K562 (cell line): ENCODE measurements around the gene OCIAD2. TPM values are rescaled to one million over a fixed set of nuclear protein-coding genes. Genes with fewer than 3 reads are reported as not detected.

ENCODE experiments used
- EP300 ChIP-seq: IDR thresholded peaks from 2 replicates; pipeline ENCODE4 v1.6.1; 2012; ENCODE audit warnings: low read length, improper control_type of control experiment
- GABPB1 ChIP-seq: sonication (generic); formaldehyde crosslinking; IDR thresholded peaks from 2 replicates; pipeline ENCODE4 v1.8.0; 2022; ENCODE audit warnings: mild to moderate bottlenecking, missing genetic modification reagents
- HDGF ChIP-seq: fragments of 450-650 bp; IDR thresholded peaks from 2 replicates; pipeline ENCODE4 v1.6.1; 2016
- HNRNPLL ChIP-seq: fragments of 200-400 bp; formaldehyde crosslinking; IDR thresholded peaks from 2 replicates; pipeline ENCODE4 v1.6.1; 2017; ENCODE audit warnings: low read length, low read depth, mild to moderate bottlenecking; ENCODE audit not compliant: poor library complexity, severe bottlenecking
- KDM1A ChIP-seq, 2 experiments: fragments of 450-650 bp; IDR thresholded peaks; 2 replicates each; pipeline ENCODE4 v1.6.1; 2016; ENCODE audit warnings: mild to moderate bottlenecking in 2 of 2
- POLR2G ChIP-seq: fragments of 200-400 bp; formaldehyde crosslinking; IDR thresholded peaks from 2 replicates; pipeline ENCODE4 v1.6.1; 2017; ENCODE audit warnings: low read depth, mild to moderate bottlenecking, antibody characterized with exemption, low read length, moderate library complexity
- POLR2H ChIP-seq: IDR thresholded peaks from 2 replicates; pipeline ENCODE4 v1.6.1; 2016; ENCODE audit warnings: missing genetic modification characterization, low read depth, mild to moderate bottlenecking, control low read depth, missing compliant biosample characterization, moderate library complexity
- PTRF ChIP-seq: fragments of 450-650 bp; IDR thresholded peaks from 2 replicates; pipeline ENCODE4 v1.6.1; 2016; ENCODE audit warnings: mild to moderate bottlenecking, missing genetic modification characterization, missing compliant biosample characterization
- RCOR1 ChIP-seq, 2 experiments: IDR thresholded peaks; 2 replicates each; pipeline ENCODE4 v1.6.1; 2012; ENCODE audit warnings: low read depth in 2 of 2, low read length in 2 of 2, borderline replicate concordance in 1 of 2, improper control_type of control experiment in 1 of 2
- SNRNP70 ChIP-seq: fragments of 200-400 bp; formaldehyde crosslinking; optimal IDR thresholded peaks from 2 replicates; pipeline ENCODE3; 2017; ENCODE audit warnings: low read depth, low read length
- TBL1XR1 ChIP-seq, 2 experiments: IDR thresholded peaks; 2 replicates each; pipeline ENCODE4 v1.6.1; 2012; ENCODE audit warnings: improper control_type of control experiment in 2 of 2, low read length in 2 of 2, mild to moderate bottlenecking in 1 of 2
- TEAD4 ChIP-seq, 2 experiments: sonication (generic) in 1 of 2; formaldehyde crosslinking in 1 of 2; IDR thresholded peaks; 2 replicates each; pipeline versions ENCODE4 v1.6.1 to v1.8.0; 2012 to 2022; ENCODE audit warnings: borderline replicate concordance in 1 of 2, inconsistent platforms in 1 of 2, low read length in 1 of 2, mild to moderate bottlenecking in 1 of 2, missing genetic modification reagents in 1 of 2
- YY1 ChIP-seq, 3 experiments: IDR thresholded peaks; 2 replicates each; pipeline ENCODE4 v1.6.1; 2011; ENCODE audit warnings: low read length in 2 of 3, mild to moderate bottlenecking in 2 of 3, moderate library complexity in 2 of 3, borderline replicate concordance in 1 of 3, control low read depth in 1 of 3, low read depth in 1 of 3; ENCODE audit not compliant: insufficient read depth in 3 of 3, insufficient replicate concordance in 2 of 3, control insufficient read depth in 1 of 3, insufficient read length in 1 of 3; ENCODE audit errors: extremely low read depth in 1 of 3
- ZNF311 ChIP-seq: fragments of 250-450 bp; sonication (Bioruptor Pico); IDR thresholded peaks from 2 replicates; pipeline ENCODE4 v1.4.0; 2020; ENCODE audit warnings: mild to moderate bottlenecking, moderate library complexity
- ZNF395 ChIP-seq: fragments of 200-800 bp; sonication (Bioruptor generic); IDR thresholded peaks from 2 replicates; pipeline ENCODE4 v1.6.1; 2017; ENCODE audit warnings: missing genetic modification characterization, missing compliant biosample characterization
- polyA plus RNA-seq, 8 experiments: library from polyadenylated mRNA; depleted of rRNA in 4 of 8; stranded (reverse) in 5 of 8; unstranded in 3 of 8; fragments of >200 nt; fragmentation: Nextera tagmentation in 2 of 8; fragmentation: Illumina TruSeq in 1 of 8; extraction: Ambion mirVana in 2 of 8; extraction: Trizol in 1 of 8; gene quantifications; 2 replicates each; pipeline versions ENCODE4 v1.2.1 to v1.2.3, GENCODE V29; 2011 to 2014; ENCODE audit warnings: inconsistent platforms in 1 of 8, missing spikeins in 1 of 8
- total RNA-seq, 7 experiments: library from RNA; depleted of rRNA in 6 of 7; stranded (reverse); fragments of >200 nt in 6 of 7; fragmentation: Illumina TruSeq in 2 of 7; extraction: Trizol in 2 of 7; gene quantifications; 2 replicates each; pipeline versions ENCODE4 v1.2.1 to v1.2.3, GENCODE V29; 2011 to 2021; ENCODE audit warnings: low replicate concordance in 1 of 7
- TF ChIP-seq, protein P1 (sequence below): fragments of 250-450 bp; sonication (Bioruptor Pico); IDR thresholded peaks from 2 replicates; pipeline ENCODE4 v1.8.0; 2022; ENCODE audit warnings: moderate library complexity, mild to moderate bottlenecking, inconsistent platforms
- TF ChIP-seq, protein P2 (sequence below): fragments of 450-650 bp; IDR thresholded peaks from 2 replicates; pipeline ENCODE4 v1.7.0; 2016; ENCODE audit warnings: borderline replicate concordance
- TF ChIP-seq, protein P3 (sequence below), 2 experiments: fragments of 450-650 bp; IDR thresholded peaks; 2 replicates each; pipeline ENCODE4 v1.6.1; 2018; ENCODE audit warnings: mild to moderate bottlenecking in 2 of 2, low read depth in 1 of 2; ENCODE audit not compliant: partially characterized antibody in 2 of 2

The OCIAD2 gene
- total and polyA plus RNA-seq, 9 of the 15 experiments (the other 6 are each of a cell fraction or from before 2014, with no cell fraction given): 0.11 to 0.98 TPM; not detected in 7

DNA sequence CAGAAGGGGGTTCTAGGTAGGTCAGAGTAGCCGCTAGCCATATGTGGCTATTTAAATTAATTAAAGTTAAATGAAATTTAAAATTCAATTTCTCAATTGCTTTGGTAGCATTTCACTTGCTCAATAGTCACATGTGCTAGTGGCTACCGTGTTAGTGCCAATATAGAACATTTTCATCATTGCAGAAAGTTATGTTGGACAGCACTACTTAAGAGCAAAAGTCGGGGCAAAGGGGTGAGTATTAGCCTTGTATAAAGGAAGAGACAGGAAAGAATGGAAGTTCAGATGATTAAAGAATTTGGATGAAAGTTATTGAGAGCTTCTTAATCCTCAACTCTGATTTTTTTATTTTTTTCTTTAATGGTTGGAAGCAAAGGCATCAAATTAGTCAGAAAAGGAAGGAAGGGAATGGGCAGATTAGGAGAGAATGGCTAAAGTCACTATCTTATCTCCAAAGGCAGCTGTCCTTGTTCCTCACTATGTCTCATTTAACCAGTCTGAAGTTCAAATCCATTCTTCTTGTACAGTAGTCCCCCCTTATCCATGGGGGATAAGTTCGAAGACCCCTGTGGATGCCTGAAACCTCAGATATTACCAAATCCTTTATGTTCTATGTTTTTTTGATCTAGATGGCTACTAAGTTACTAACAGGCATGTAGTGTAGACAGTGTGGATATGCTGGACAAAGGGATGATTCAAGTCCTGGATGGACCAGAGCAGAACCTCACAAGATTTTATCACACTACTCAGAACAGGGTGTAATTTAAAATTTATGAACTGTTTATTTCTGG lies 52.8 kb downstream of the OCIAD2 start (continued):
- TF ChIP-seq RCOR1 (IDR thresholded peaks at IDR 0.05; ENCODE audit: borderline replicate concordance in 1 of 2, low read depth in 2 of 2, low read length in 2 of 2): peak in 1 of 2 experiments; percentile 89; a peak in 2 of 4 replicates
- peak; percentile 84 for TF ChIP-seq EP300
- TF ChIP-seq ZNF311 (CRISPR knock-in tag): no peak
- TF ChIP-seq, protein P1, sequence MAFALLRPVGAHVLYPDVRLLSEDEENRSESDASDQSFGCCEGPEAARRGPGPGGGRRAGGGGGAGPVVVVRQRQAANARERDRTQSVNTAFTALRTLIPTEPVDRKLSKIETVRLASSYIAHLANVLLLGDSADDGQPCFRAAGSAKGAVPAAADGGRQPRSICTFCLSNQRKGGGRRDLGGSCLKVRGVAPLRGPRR: no peak
- no peak for TF ChIP-seq YY1 (IDR thresholded peaks at IDR 0.05; ENCODE audit: borderline replicate concordance in 1 of 3, control insufficient read depth in 1 of 3, extremely low read depth in 1 of 3, insufficient read depth in 3 of 3, insufficient read length in 1 of 3, insufficient replicate concordance in 2 of 3, low read depth in 1 of 3, low read length in 2 of 3)
- no peak for TF ChIP-seq HDGF
- no peak for TF ChIP-seq HNRNPLL
- 0 out of 2 replicates have a peak, but pooled peaks have one; percentile 36 for TF ChIP-seq POLR2H (tag)
- 0 out of 2 replicates have a peak, but pooled peaks have one; percentile 31 for TF ChIP-seq POLR2G
- TF ChIP-seq GABPB1 (CRISPR knock-in tag): no peak
- TF ChIP-seq, protein P2, sequence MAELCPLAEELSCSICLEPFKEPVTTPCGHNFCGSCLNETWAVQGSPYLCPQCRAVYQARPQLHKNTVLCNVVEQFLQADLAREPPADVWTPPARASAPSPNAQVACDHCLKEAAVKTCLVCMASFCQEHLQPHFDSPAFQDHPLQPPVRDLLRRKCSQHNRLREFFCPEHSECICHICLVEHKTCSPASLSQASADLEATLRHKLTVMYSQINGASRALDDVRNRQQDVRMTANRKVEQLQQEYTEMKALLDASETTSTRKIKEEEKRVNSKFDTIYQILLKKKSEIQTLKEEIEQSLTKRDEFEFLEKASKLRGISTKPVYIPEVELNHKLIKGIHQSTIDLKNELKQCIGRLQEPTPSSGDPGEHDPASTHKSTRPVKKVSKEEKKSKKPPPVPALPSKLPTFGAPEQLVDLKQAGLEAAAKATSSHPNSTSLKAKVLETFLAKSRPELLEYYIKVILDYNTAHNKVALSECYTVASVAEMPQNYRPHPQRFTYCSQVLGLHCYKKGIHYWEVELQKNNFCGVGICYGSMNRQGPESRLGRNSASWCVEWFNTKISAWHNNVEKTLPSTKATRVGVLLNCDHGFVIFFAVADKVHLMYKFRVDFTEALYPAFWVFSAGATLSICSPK: no peak
- peak; percentile 53; the same call in 1 of the 2 replicates for TF ChIP-seq ZNF395 (CRISPR knock-in tag)
- TF ChIP-seq SNRNP70: no peak
- no peak for TF ChIP-seq PTRF (tag)
- TF ChIP-seq, protein P3, sequence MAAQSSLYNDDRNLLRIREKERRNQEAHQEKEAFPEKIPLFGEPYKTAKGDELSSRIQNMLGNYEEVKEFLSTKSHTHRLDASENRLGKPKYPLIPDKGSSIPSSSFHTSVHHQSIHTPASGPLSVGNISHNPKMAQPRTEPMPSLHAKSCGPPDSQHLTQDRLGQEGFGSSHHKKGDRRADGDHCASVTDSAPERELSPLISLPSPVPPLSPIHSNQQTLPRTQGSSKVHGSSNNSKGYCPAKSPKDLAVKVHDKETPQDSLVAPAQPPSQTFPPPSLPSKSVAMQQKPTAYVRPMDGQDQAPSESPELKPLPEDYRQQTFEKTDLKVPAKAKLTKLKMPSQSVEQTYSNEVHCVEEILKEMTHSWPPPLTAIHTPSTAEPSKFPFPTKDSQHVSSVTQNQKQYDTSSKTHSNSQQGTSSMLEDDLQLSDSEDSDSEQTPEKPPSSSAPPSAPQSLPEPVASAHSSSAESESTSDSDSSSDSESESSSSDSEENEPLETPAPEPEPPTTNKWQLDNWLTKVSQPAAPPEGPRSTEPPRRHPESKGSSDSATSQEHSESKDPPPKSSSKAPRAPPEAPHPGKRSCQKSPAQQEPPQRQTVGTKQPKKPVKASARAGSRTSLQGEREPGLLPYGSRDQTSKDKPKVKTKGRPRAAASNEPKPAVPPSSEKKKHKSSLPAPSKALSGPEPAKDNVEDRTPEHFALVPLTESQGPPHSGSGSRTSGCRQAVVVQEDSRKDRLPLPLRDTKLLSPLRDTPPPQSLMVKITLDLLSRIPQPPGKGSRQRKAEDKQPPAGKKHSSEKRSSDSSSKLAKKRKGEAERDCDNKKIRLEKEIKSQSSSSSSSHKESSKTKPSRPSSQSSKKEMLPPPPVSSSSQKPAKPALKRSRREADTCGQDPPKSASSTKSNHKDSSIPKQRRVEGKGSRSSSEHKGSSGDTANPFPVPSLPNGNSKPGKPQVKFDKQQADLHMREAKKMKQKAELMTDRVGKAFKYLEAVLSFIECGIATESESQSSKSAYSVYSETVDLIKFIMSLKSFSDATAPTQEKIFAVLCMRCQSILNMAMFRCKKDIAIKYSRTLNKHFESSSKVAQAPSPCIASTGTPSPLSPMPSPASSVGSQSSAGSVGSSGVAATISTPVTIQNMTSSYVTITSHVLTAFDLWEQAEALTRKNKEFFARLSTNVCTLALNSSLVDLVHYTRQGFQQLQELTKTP (IDR thresholded peaks at IDR 0.05; ENCODE audit: low read depth in 1 of 2, partially characterized antibody in 2 of 2): no peak
- TF ChIP-seq TBL1XR1 (IDR thresholded peaks at IDR 0.05; ENCODE audit: low read length in 2 of 2): peak in 1 of 2 experiments; percentile 70; a peak in 2 of 4 replicates
- peak; percentile 90 for TF ChIP-seq TEAD4 (IDR thresholded peaks at IDR 0.05; ENCODE audit: low read length)
- TF ChIP-seq TEAD4 (CRISPR knock-in tag; IDR thresholded peaks at IDR 0.05; ENCODE audit: borderline replicate concordance): no peak
- peak; percentile 57 to 63 for TF ChIP-seq KDM1A (IDR thresholded peaks at IDR 0.05)
